ENCODE data around the gene CAMK2D.
"Not testable (repeated sequence)": the region's sequence is repeated elsewhere in the genome, so short reads cannot be mapped to it uniquely, and the experiment has no call there.

Gene CAMK2D

GRCh38 chr4:113781439-113782040, 20.0 kb upstream of the CAMK2D start:
- no peaks in the 10 kb centered on the region for H3K27me3 ChIP-seq (ENCODE audit: control insufficient read depth, insufficient read depth, low read length)
- H3K4me2 ChIP-seq (ENCODE audit: low read length), result no peak overlapping the region
- H3K4me1 ChIP-seq (ENCODE audit: control insufficient read depth, insufficient read depth, low read length), result peaks cover 15% of the 10 kb centered on the region
- no peak overlapping the region for H3K4me3 ChIP-seq (ENCODE audit: low read length)
- no peaks in the 10 kb centered on the region for H3K36me3 ChIP-seq (ENCODE audit: insufficient read depth, low read length)
- H3K9me3 ChIP-seq (replicated peaks; ENCODE audit: low read length), result no peaks in the 10 kb centered on the region
- no peak overlapping the region for H3K9ac ChIP-seq (ENCODE audit: low read depth, low read length)

DNA sequence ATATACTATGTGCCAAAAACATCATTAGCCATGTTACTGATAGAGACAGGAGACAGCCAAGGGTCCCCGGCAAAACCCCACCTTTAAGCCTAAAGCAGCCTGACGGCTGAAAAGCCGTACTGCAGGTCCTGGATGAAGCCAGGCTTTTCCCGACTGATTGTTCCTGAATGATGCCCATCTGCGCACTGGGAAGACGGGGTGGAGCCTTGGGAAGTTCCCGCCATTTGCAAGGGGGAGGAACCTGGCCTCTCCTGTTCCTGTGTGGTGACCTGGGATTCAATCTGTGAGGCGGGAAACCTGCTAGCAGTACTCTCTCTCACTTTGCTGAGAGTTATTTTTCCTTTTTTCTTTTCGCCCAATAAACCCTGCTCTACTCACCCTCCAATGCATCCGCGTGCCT, 15.1 kb upstream of the CAMK2D start:
- Histone ChIP-seq H3K9me3 (replicated peaks; ENCODE audit: low read length) (no peaks in the 10 kb centered on the region), H3K4me1 (ENCODE audit: control insufficient read depth, insufficient read depth, low read length) (no peaks in the 10 kb centered on the region), H3K9ac (ENCODE audit: low read depth, low read length) (no peak overlapping the region), H3K36me3 (ENCODE audit: insufficient read depth, low read length) (no peaks in the 10 kb centered on the region), H3K27me3 (ENCODE audit: control insufficient read depth, insufficient read depth, low read length) (no peaks in the 10 kb centered on the region), H3K4me2 (ENCODE audit: low read length) (no peak overlapping the region), H3K4me3 (ENCODE audit: low read length) (no peak overlapping the region)

DNA sequence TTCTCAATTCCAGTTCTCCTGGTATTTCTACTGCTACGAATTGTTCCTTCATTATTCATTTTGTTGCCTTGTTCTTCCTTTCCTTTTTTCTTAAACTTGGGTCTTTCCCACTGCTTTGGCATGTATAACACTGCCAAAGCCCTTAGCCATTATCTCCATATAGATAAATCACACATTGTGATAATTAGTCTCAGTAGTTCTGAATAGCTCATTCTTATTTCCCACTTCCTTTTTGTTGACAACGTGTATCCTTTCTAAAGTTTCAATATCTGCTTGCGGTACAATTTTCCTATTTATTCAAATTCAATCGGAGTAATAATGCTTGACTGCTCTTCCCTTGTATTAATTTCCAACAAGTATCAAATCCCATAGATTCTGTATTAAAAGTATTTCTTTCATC, 14.5 kb upstream of the CAMK2D start:
- H3K4me2 ChIP-seq (ENCODE audit: low read length), result no peak overlapping the region
- H3K27me3 ChIP-seq (ENCODE audit: control insufficient read depth, insufficient read depth, low read length), result no peaks in the 10 kb centered on the region
- H3K4me3 ChIP-seq (ENCODE audit: low read length), result no peak overlapping the region
- H3K9me3 ChIP-seq (replicated peaks; ENCODE audit: low read length), result no peaks in the 10 kb centered on the region
- no peak overlapping the region for H3K9ac ChIP-seq (ENCODE audit: low read depth, low read length)
- no peaks in the 10 kb centered on the region for H3K4me1 ChIP-seq (ENCODE audit: control insufficient read depth, insufficient read depth, low read length)
- no peaks in the 10 kb centered on the region for H3K36me3 ChIP-seq (ENCODE audit: insufficient read depth, low read length)

DNA sequence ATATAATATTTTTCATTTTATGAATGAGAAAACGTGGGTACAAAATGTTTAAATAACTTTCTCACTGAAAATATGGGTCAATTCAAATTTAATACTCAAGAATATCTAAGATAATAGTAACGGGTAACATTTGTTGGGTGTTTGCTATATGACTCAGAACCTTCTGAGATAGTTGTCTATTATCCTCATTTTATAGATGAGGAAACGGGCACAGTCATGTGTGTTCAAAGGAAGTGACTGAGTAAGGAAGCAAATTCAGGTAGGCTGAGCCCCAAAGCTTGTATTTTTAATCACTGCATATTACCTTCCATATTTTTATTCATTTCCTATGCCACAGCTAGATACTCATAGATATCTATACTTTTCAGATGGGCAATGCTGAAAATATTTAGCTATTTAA, 12.2 kb upstream of the CAMK2D start:
- Histone ChIP-seq H3K4me3 (ENCODE audit: low read length) (no peak overlapping the region), H3K9me3 (replicated peaks; ENCODE audit: low read length) (no peaks in the 10 kb centered on the region), H3K36me3 (ENCODE audit: insufficient read depth, low read length) (no peaks in the 10 kb centered on the region), H3K4me1 (ENCODE audit: control insufficient read depth, insufficient read depth, low read length) (no peaks in the 10 kb centered on the region), H3K4me2 (ENCODE audit: low read length) (no peak overlapping the region), H3K27me3 (ENCODE audit: control insufficient read depth, insufficient read depth, low read length) (no peaks in the 10 kb centered on the region), H3K9ac (ENCODE audit: low read depth, low read length) (no peak overlapping the region)

GRCh38 chr4:113773014-113773413, 11.5 kb upstream of the CAMK2D start:
- Histone ChIP-seq H3K4me1 (ENCODE audit: control insufficient read depth, insufficient read depth, low read length) (no peaks in the 10 kb centered on the region), H3K27me3 (ENCODE audit: control insufficient read depth, insufficient read depth, low read length) (no peaks in the 10 kb centered on the region), H3K4me2 (ENCODE audit: low read length) (no peak overlapping the region), H3K9ac (ENCODE audit: low read depth, low read length) (no peak overlapping the region), H3K36me3 (ENCODE audit: insufficient read depth, low read length) (no peaks in the 10 kb centered on the region), H3K9me3 (replicated peaks; ENCODE audit: low read length) (no peaks in the 10 kb centered on the region), H3K4me3 (ENCODE audit: low read length) (no peak overlapping the region)

GRCh38 chr4:113772319-113772718, 10.8 kb upstream of the CAMK2D start:
- no peak overlapping the region for H3K4me3 ChIP-seq (ENCODE audit: low read length)
- H3K4me2 ChIP-seq (ENCODE audit: low read length), result no peak overlapping the region
- no peaks in the 10 kb centered on the region for H3K27me3 ChIP-seq (ENCODE audit: control insufficient read depth, insufficient read depth, low read length)
- no peaks in the 10 kb centered on the region for H3K4me1 ChIP-seq (ENCODE audit: control insufficient read depth, insufficient read depth, low read length)
- no peak overlapping the region for H3K9ac ChIP-seq (ENCODE audit: low read depth, low read length)
- H3K9me3 ChIP-seq (replicated peaks; ENCODE audit: low read length), result no peaks in the 10 kb centered on the region
- H3K36me3 ChIP-seq (ENCODE audit: insufficient read depth, low read length), result no peaks in the 10 kb centered on the region

- Histone ChIP-seq H3K27me3 (ENCODE audit: control insufficient read depth, insufficient read depth, low read length) (no peaks in the 10 kb centered on the region), H3K36me3 (ENCODE audit: insufficient read depth, low read length) (no peaks in the 10 kb centered on the region), H3K4me2 (ENCODE audit: low read length) (no peak overlapping the region), H3K4me1 (ENCODE audit: control insufficient read depth, insufficient read depth, low read length) (no peaks in the 10 kb centered on the region), H3K4me3 (ENCODE audit: low read length) (no peak overlapping the region), H3K9ac (ENCODE audit: low read depth, low read length) (no peak overlapping the region), H3K9me3 (replicated peaks; ENCODE audit: low read length) (no peaks in the 10 kb centered on the region)
These were observed 8.2 kb upstream of the CAMK2D start for GRCh38 chr4:113769744-113770143.

DNA sequence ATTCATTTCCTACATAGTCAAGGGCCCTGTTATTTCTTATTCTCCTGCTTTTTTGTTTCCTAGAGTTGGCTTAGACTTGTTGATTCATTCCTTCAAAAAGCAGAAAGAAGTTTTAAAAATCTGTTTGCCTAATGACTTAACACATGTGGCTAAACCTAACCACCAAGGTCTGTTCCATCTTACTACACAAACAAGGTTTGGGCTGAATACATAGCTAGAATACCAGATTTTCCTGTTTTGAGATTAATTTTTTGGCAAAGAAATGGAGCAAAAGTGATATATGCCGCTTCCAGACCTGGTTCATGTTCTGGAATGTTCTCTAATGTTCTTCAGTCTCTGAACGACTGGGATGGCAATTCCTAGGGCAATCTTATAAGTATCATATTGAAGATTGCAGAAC, 7.4 kb upstream of the CAMK2D start:
- no peaks in the 10 kb centered on the region for H3K27me3 ChIP-seq (ENCODE audit: control insufficient read depth, insufficient read depth, low read length)
- no peak overlapping the region for H3K9ac ChIP-seq (ENCODE audit: low read depth, low read length)
- H3K4me2 ChIP-seq (ENCODE audit: low read length), result no peak overlapping the region
- no peaks in the 10 kb centered on the region for H3K36me3 ChIP-seq (ENCODE audit: insufficient read depth, low read length)
- H3K4me3 ChIP-seq (ENCODE audit: low read length), result no peak overlapping the region
- H3K9me3 ChIP-seq (replicated peaks; ENCODE audit: low read length), result no peaks in the 10 kb centered on the region
- no peaks in the 10 kb centered on the region for H3K4me1 ChIP-seq (ENCODE audit: control insufficient read depth, insufficient read depth, low read length)

- Histone ChIP-seq H3K9me3 (replicated peaks; ENCODE audit: low read length) (no peaks in the 10 kb centered on the region), H3K4me2 (ENCODE audit: low read length) (no peak overlapping the region), H3K36me3 (ENCODE audit: insufficient read depth, low read length) (no peaks in the 10 kb centered on the region), H3K27me3 (ENCODE audit: control insufficient read depth, insufficient read depth, low read length) (no peaks in the 10 kb centered on the region), H3K9ac (ENCODE audit: low read depth, low read length) (no peak overlapping the region), H3K4me1 (ENCODE audit: control insufficient read depth, insufficient read depth, low read length) (peaks cover 7% of the 10 kb centered on the region), H3K4me3 (ENCODE audit: low read length) (no peak overlapping the region)
These were observed 5.3 kb upstream of the CAMK2D start for GRCh38 chr4:113766882-113767281.

DNA sequence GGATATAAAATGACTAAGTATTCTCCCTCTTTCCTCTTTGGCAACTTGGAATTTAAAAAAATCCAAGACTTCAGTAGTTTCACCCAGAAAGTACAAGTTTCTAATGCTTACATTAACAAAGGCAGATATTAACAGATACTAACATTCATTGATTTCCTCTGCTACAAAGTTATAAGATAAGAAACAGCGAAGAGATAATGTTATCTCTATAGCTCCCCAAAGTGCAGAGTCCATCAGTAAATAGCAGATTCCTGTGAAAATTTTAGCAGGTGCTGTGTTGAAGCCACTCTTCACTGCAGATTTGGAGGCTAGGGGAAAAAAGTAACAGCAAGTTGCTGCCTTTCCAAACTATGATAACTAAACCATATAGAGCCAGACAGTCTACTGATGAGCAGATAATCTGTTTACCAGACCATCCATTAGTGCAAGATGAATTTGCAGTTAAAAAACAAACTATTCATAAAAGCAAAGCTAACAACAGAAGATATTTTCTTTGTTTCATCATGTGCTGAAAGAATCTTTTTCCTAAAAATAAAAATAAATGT, 3.3 kb upstream of the CAMK2D start:
- Histone ChIP-seq H3K4me2 (ENCODE audit: low read length) (no peak overlapping the region), H3K9me3 (replicated peaks; ENCODE audit: low read length) (no peaks in the 10 kb centered on the region), H3K4me1 (ENCODE audit: control insufficient read depth, insufficient read depth, low read length) (peaks cover 7% of the 10 kb centered on the region), H3K27me3 (ENCODE audit: control insufficient read depth, insufficient read depth, low read length) (no peaks in the 10 kb centered on the region), H3K4me3 (ENCODE audit: low read length) (no peak overlapping the region), H3K36me3 (ENCODE audit: insufficient read depth, low read length) (no peaks in the 10 kb centered on the region), H3K9ac (ENCODE audit: low read depth, low read length) (no peak overlapping the region)

- H3K36me3 ChIP-seq (ENCODE audit: insufficient read depth, low read length); H3K4me2 ChIP-seq (ENCODE audit: low read length); H3K4me1 ChIP-seq (ENCODE audit: control insufficient read depth, insufficient read depth, low read length); H3K9ac ChIP-seq (ENCODE audit: low read depth, low read length); H3K27me3 ChIP-seq (ENCODE audit: control insufficient read depth, insufficient read depth, low read length); H3K9me3 ChIP-seq (replicated peaks; ENCODE audit: low read length); H3K4me3 ChIP-seq (ENCODE audit: low read length): not testable (repeated sequence)
These were observed 2.4 kb upstream of the CAMK2D start for GRCh38 chr4:113763923-113764322.

DNA sequence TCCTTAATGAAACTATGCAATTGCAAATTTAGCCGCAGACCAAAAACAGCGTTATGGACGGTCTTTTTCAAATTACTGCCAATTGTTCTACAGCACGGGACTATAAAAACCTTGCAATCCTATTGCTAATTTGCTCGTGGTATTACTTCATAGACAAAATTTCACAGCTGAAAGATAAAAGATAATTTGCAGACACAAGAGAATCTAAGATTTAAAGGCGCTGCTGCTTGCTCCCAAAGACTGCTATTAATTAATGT, 1.4 kb upstream of the CAMK2D start:
- Histone ChIP-seq H3K9ac (ENCODE audit: low read depth, low read length) (peak overlapping the region; percentile 94), H3K4me2 (ENCODE audit: low read length) (peak overlapping the region; percentile 90), H3K4me1 (ENCODE audit: control insufficient read depth, insufficient read depth, low read length) (peaks cover 11% of the 10 kb centered on the region), H3K36me3 (ENCODE audit: insufficient read depth, low read length) (no peaks in the 10 kb centered on the region), H3K27me3 (ENCODE audit: control insufficient read depth, insufficient read depth, low read length) (no peaks in the 10 kb centered on the region), H3K9me3 (replicated peaks; ENCODE audit: low read length) (no peaks in the 10 kb centered on the region), H3K4me3 (ENCODE audit: low read length) (peak overlapping the region; percentile 77)
